IMR-90 (cell line): ENCODE data around the gene KRT8. TPM values are rescaled to one million over a fixed set of nuclear protein-coding genes. Genes with fewer than 3 reads are reported as not detected.

ENCODE experiments used
- ATAC-seq: fragments of 200-7000 bp; cut with Tn5 transposase; 2 replicates; pipeline ENCODE4 v1.9.1; 2020; ENCODE audit warnings: low read depth, mild to moderate bottlenecking, moderate library complexity
- BruUV-seq: library from RNA; stranded (reverse); fragments of 400-500 nt; replicated peaks from 2 replicates; lab custom pipeline; 2021; lab: Mats Ljungman, UMichigan
- CTCF ChIA-PET: fragments of 300-600 bp; formaldehyde crosslinking; extraction: SDS; loops from one replicate; lab custom pipeline; 2021; ENCODE audit warnings: antibody characterized with exemption; lab: Yijun Ruan, JAX
- POLR2A ChIA-PET: fragments of 300-600 bp; sonication (Branson Sonifier 250); formaldehyde crosslinking; loops from one replicate; lab custom pipeline; 2022; ENCODE audit warnings: antibody characterized with exemption; ENCODE audit not compliant: unreplicated experiment; lab: Charles Lee
- DNase-seq: peaks from one replicate; pipeline ENCODE4 v3.0.0; 2013
- H2AFZ ChIP-seq: replicated peaks from 2 replicates; pipeline ENCODE3; 2013; ENCODE audit warnings: low read length, mild to moderate bottlenecking; ENCODE audit not compliant: poor library complexity
- H2AK5ac ChIP-seq: 2 replicates; pipeline ENCODE4 v1.6.1; 2013; ENCODE audit warnings: low read depth, low read length, inconsistent platforms
- H2AK9ac ChIP-seq: replicated peaks from 2 replicates; pipeline ENCODE3; 2013; ENCODE audit warnings: mild to moderate bottlenecking, low read depth, low read length, moderate library complexity; ENCODE audit not compliant: poor library complexity
- H2BK120ac ChIP-seq: 2 replicates; pipeline ENCODE4 v1.6.1; 2013; ENCODE audit warnings: low read depth, low read length, inconsistent platforms
- H2BK15ac ChIP-seq: 3 replicates; pipeline ENCODE4 v1.6.1; 2013; ENCODE audit warnings: low read depth, low read length, inconsistent platforms
- H2BK20ac ChIP-seq: 2 replicates; pipeline ENCODE4 v1.6.1; 2013; ENCODE audit warnings: low read depth, mild to moderate bottlenecking, inconsistent platforms, low read length, moderate library complexity
- H2BK5ac ChIP-seq: 2 replicates; pipeline ENCODE4 v1.6.1; 2013; ENCODE audit warnings: mild to moderate bottlenecking, low read depth, low read length, inconsistent platforms; ENCODE audit not compliant: poor library complexity, severe bottlenecking
- H3K14ac ChIP-seq: replicated peaks from 2 replicates; pipeline ENCODE4 v1.6.1; 2013; ENCODE audit warnings: low read depth, low read length, inconsistent platforms
- H3K18ac ChIP-seq: 2 replicates; pipeline ENCODE4 v1.6.1; 2013; ENCODE audit warnings: low read depth, low read length, control low read depth
- H3K23ac ChIP-seq: 2 replicates; pipeline ENCODE4 v1.6.1; 2013; ENCODE audit warnings: low read depth, low read length, inconsistent platforms
- H3K27ac ChIP-seq: 2 replicates; pipeline ENCODE4 v1.5.1; 2013; ENCODE audit warnings: mild to moderate bottlenecking, control low read depth, low read length; ENCODE audit not compliant: insufficient read depth
- H3K27me3 ChIP-seq: 2 replicates; pipeline ENCODE4 v1.6.1; 2013; ENCODE audit warnings: low read length; ENCODE audit not compliant: control insufficient read depth, insufficient read depth
- H3K36me3 ChIP-seq: 2 replicates; pipeline ENCODE4 v1.6.1; 2013; ENCODE audit warnings: low read length, mixed read lengths; ENCODE audit not compliant: control insufficient read depth, insufficient read depth
- H3K4ac ChIP-seq: 2 replicates; pipeline ENCODE4 v1.6.1; 2013; ENCODE audit warnings: low read depth, low read length, inconsistent platforms
- H3K4me1 ChIP-seq: 2 replicates; pipeline ENCODE4 v1.6.1; 2013; ENCODE audit warnings: low read length, mixed read lengths; ENCODE audit not compliant: control insufficient read depth, insufficient read depth
- H3K4me2 ChIP-seq: 2 replicates; pipeline ENCODE4 v1.6.1; 2013; ENCODE audit warnings: low read depth, mild to moderate bottlenecking, control low read depth, low read length, moderate library complexity
- H3K4me3 ChIP-seq: 2 replicates; pipeline ENCODE4 v1.5.1; 2013; ENCODE audit warnings: low read depth, mild to moderate bottlenecking, control low read depth, low read length, moderate library complexity; ENCODE audit not compliant: insufficient read depth
- H3K56ac ChIP-seq: 2 replicates; pipeline ENCODE4 v1.6.1; 2013; ENCODE audit warnings: low read length, inconsistent platforms; ENCODE audit not compliant: insufficient read depth; ENCODE audit errors: extremely low read depth
- H3K79me1 ChIP-seq, 2 experiments: 2 replicates each; pipeline ENCODE4 v1.6.1; 2013; ENCODE audit warnings: low read length in 2 of 2, inconsistent platforms in 1 of 2, low read depth in 1 of 2
- H3K9ac ChIP-seq: 2 replicates; pipeline ENCODE4 v1.6.1; 2013; ENCODE audit warnings: low read depth, low read length, control low read depth
- H3K9me1 ChIP-seq: 2 replicates; pipeline ENCODE4 v1.6.1; 2013; ENCODE audit warnings: low read length, inconsistent platforms; ENCODE audit not compliant: insufficient read depth
- H3K9me3 ChIP-seq: 2 replicates; pipeline ENCODE4 v1.6.1; 2013; ENCODE audit warnings: low read length; ENCODE audit not compliant: control insufficient read depth, insufficient read depth
- H4K20me1 ChIP-seq: 2 replicates; pipeline ENCODE4 v1.6.1; 2013; ENCODE audit warnings: low read length, inconsistent platforms; ENCODE audit not compliant: insufficient read depth
- H4K5ac ChIP-seq: 2 replicates; pipeline ENCODE4 v1.6.1; 2013; ENCODE audit warnings: mild to moderate bottlenecking, low read depth, low read length, control low read depth
- H4K8ac ChIP-seq, 2 experiments: 2 replicates each; pipeline ENCODE4 v1.6.1; 2013; ENCODE audit warnings: low read depth in 2 of 2, low read length in 2 of 2, control low read depth in 1 of 2, inconsistent platforms in 1 of 2
- H4K91ac ChIP-seq: 2 replicates; pipeline ENCODE4 v1.6.1; 2013; ENCODE audit warnings: low read depth, low read length, inconsistent platforms; ENCODE audit not compliant: insufficient read depth
- BHLHE40 ChIP-seq: fragments of 150-350 bp; IDR thresholded peaks from 2 replicates; pipeline ENCODE4 v1.6.1; 2016; ENCODE audit warnings: mild to moderate bottlenecking, low read depth, low read length
- CEBPB ChIP-seq: IDR thresholded peaks from 2 replicates; pipeline ENCODE4 v1.6.1; 2012; ENCODE audit warnings: low read depth, low read length, improper control_type of control experiment
- CHD1 ChIP-seq: IDR thresholded peaks from 2 replicates; pipeline ENCODE4 v1.6.1; 2012; ENCODE audit warnings: low read depth, low read length, improper control_type of control experiment
- CTCF ChIP-seq: conservative IDR thresholded peaks from 2 replicates; pipeline ENCODE4 v1.5.1; 2012; ENCODE audit warnings: mild to moderate bottlenecking, low read depth, low read length, improper control_type of control experiment
- ELK1 ChIP-seq: fragments of 150-350 bp; IDR thresholded peaks from 2 replicates; pipeline ENCODE4 v1.6.1; 2016; ENCODE audit warnings: low read depth, mild to moderate bottlenecking, low read length, moderate library complexity, borderline replicate concordance
- FOS ChIP-seq: fragments of 150-350 bp; IDR thresholded peaks from 2 replicates; pipeline ENCODE4 v1.6.1; 2016; ENCODE audit warnings: low read depth, low read length
- MAFK ChIP-seq: IDR thresholded peaks from 2 replicates; pipeline ENCODE4 v1.6.1; 2012; ENCODE audit warnings: low read depth, low read length, improper control_type of control experiment
- MAZ ChIP-seq: IDR thresholded peaks from 2 replicates; pipeline ENCODE4 v1.6.1; 2012; ENCODE audit warnings: low read depth, mild to moderate bottlenecking, low read length, improper control_type of control experiment, moderate library complexity, borderline replicate concordance
- MXI1 ChIP-seq: IDR thresholded peaks from 2 replicates; pipeline ENCODE4 v1.6.1; 2012; ENCODE audit warnings: low read depth, mild to moderate bottlenecking, low read length, moderate library complexity, borderline replicate concordance
- NFE2L2 ChIP-seq: fragments of 150-350 bp; IDR thresholded peaks from 2 replicates; pipeline ENCODE4 v1.6.1; 2016; ENCODE audit warnings: low read depth, mild to moderate bottlenecking, low read length
- POLR2A ChIP-seq: IDR thresholded peaks from 2 replicates; pipeline ENCODE4 v1.6.1; 2012; ENCODE audit warnings: mild to moderate bottlenecking, low read depth, low read length
- RAD21 ChIP-seq: IDR thresholded peaks from 2 replicates; pipeline ENCODE4 v1.6.1; 2012; ENCODE audit warnings: low read length, improper control_type of control experiment
- RCOR1 ChIP-seq: IDR thresholded peaks from 2 replicates; pipeline ENCODE4 v1.6.1; 2012; ENCODE audit warnings: mild to moderate bottlenecking, low read length, improper control_type of control experiment; ENCODE audit not compliant: insufficient replicate concordance
- RFX5 ChIP-seq: IDR thresholded peaks from 2 replicates; pipeline ENCODE4 v1.8.0; 2012; ENCODE audit warnings: low read depth, mild to moderate bottlenecking, low read length, moderate library complexity
- SMC3 ChIP-seq: fragments of 150-350 bp; IDR thresholded peaks from 2 replicates; pipeline ENCODE4 v1.6.1; 2016; ENCODE audit warnings: low read depth, mild to moderate bottlenecking, antibody characterized with exemption, low read length, moderate library complexity
- USF2 ChIP-seq: fragments of 150-350 bp; IDR thresholded peaks from 2 replicates; pipeline ENCODE4 v1.6.1; 2017; ENCODE audit warnings: mild to moderate bottlenecking, antibody characterized with exemption, low read length, low read depth
- WGBS, 2 experiments: methylation state at CpG; one replicate each; pipeline versions ENCODE4 v1.1.5 to v1.1.7; 2013; ENCODE audit warnings: missing lambda C conversion rate in 2 of 2; ENCODE audit not compliant: insufficient read length in 1 of 2; ENCODE audit errors: extremely low coverage in 2 of 2; 5-methylcytosine and 5-hydroxymethylcytosine counted together
- dilution Hi-C: fragments of 300-500 bp; cut with HindIII; formaldehyde crosslinking; loops from one replicate; pipeline ENCODE4 v1.14.3; 2018; ENCODE audit warnings: low sequenced_read_pairs; ENCODE audit not compliant: unreplicated experiment
- in situ Hi-C: fragments of 300-500 bp; cut with MboI; formaldehyde crosslinking; loops from 3 replicates; pipeline ENCODE4 v1.14.3; 2019; ENCODE audit warnings: low sequenced_read_pairs, inconsistent platforms, mixed read lengths
- intact Hi-C: fragments of 100-400 bp; cut with micrococcal nuclease; formaldehyde crosslinking; loops from 2 replicates; pipeline ENCODE4 v1.10.0; 2022
- polyA plus RNA-seq, 3 experiments: library from polyadenylated mRNA; depleted of rRNA; stranded (reverse); fragments of >200 nt; gene quantifications; 2 replicates each; pipeline ENCODE4 v1.2.3, GENCODE V29; 2012; ENCODE audit warnings: low replicate concordance in 1 of 3
- total RNA-seq: library from RNA; depleted of rRNA; stranded (reverse); fragments of >200 nt; gene quantifications from 2 replicates; pipeline ENCODE4 v1.2.3, GENCODE V29; 2012

Gene KRT8
- total and polyA plus RNA-seq, 2 of the 4 experiments (the other 2 are of a cell fraction), result 10.9 to 39.3 TPM

GRCh38 chr12:52849511-52849910, 55.4 kb downstream of the KRT8 start:
- POLR2A ChIA-PET, result no interaction called here
- Histone ChIP-seq H3K4ac (no peak overlapping the region), H3K56ac (no peak overlapping the region), H2AFZ (no peak overlapping the region), H3K23ac (no peak overlapping the region), H2AK5ac (no peak overlapping the region), H2BK120ac (no peak overlapping the region), H3K4me3 (no peak overlapping the region), H2BK15ac (no peak overlapping the region), H3K36me3 (no peaks in the 10 kb centered on the region), H3K4me2 (no peak overlapping the region), H2AK9ac (no peak overlapping the region), H4K91ac (no peak overlapping the region), H2BK5ac (no peak overlapping the region), H3K9ac (no peak overlapping the region), H3K9me1 (no peaks in the 10 kb centered on the region), H2BK20ac (no peak overlapping the region), H3K4me1 (no peaks in the 10 kb centered on the region), H3K9me3 (no peaks in the 10 kb centered on the region), H4K8ac (no peak overlapping the region), H3K27me3 (peaks cover 50% of the 10 kb centered on the region), H3K14ac (no peak overlapping the region), H3K27ac (no peak overlapping the region), H3K79me1 (no peaks in the 10 kb centered on the region), H3K18ac (no peak overlapping the region), H4K20me1 (no peaks in the 10 kb centered on the region), H4K5ac (no peak overlapping the region)
- BruUV-seq, result no TSS peak
- ATAC-seq (no peak), DNase-seq (no peak)
- dilution Hi-C loops (no loop called here), in situ Hi-C loops (no loop called here), intact Hi-C loops (no loop called here)
- WGBS, 2 experiments, result no CpG with 5 or more reads among the region's 6 CpGs
- TF ChIP-seq MXI1 (no peak), RCOR1 (no peak), MAZ (no peak), USF2 (no peak), SMC3 (no peak), CEBPB (no peak), POLR2A (no peak), CHD1 (no peak), RFX5 (no peak), ELK1 (no peak), CTCF (no peak), MAFK (no peak), BHLHE40 (no peak), NFE2L2 (no peak), RAD21 (no peak), FOS (no peak)
- CTCF ChIA-PET, result no interaction called here
